Brain microvascular endothelial cell (primary cell): ENCODE results near the gene ITPK1.

Experiments
- DNase-seq: peaks from one replicate; pipeline ENCODE4 v3.0.0-alpha.2; 2020
- H3K27ac ChIP-seq: fragments of 250-450 bp; sonication (Bioruptor Pico); 2 replicates; pipeline ENCODE4 v1.5.1; 2020; ENCODE audit warnings: mild to moderate bottlenecking, moderate library complexity
- H3K27me3 ChIP-seq: fragments of 250-450 bp; sonication (Bioruptor Pico); replicated peaks from 2 replicates; pipeline ENCODE4 v1.5.1; 2020; ENCODE audit warnings: mild to moderate bottlenecking
- H3K36me3 ChIP-seq: fragments of 250-450 bp; sonication (Bioruptor Pico); replicated peaks from 2 replicates; pipeline ENCODE4 v1.5.1; 2020; ENCODE audit warnings: mild to moderate bottlenecking
- H3K4me3 ChIP-seq: 2 replicates; pipeline ENCODE4 v1.5.1; 2011; ENCODE audit warnings: low read depth, mild to moderate bottlenecking, control low read depth, low read length, moderate library complexity
- in situ Hi-C: cut with HindIII; loops from 2 replicates; pipeline ENCODE4 v1.10.0; 2017; ENCODE audit warnings: low sequenced_read_pairs, low pct_ligation_motif_present
- TF ChIP-seq, protein P1 (sequence below): IDR thresholded peaks from 2 replicates; pipeline ENCODE4 v1.5.1; 2011; ENCODE audit warnings: low read depth, mild to moderate bottlenecking, moderate library complexity, low read length, control low read depth, inconsistent platforms; ENCODE audit errors: missing control alignments

Gene ITPK1

DNA sequence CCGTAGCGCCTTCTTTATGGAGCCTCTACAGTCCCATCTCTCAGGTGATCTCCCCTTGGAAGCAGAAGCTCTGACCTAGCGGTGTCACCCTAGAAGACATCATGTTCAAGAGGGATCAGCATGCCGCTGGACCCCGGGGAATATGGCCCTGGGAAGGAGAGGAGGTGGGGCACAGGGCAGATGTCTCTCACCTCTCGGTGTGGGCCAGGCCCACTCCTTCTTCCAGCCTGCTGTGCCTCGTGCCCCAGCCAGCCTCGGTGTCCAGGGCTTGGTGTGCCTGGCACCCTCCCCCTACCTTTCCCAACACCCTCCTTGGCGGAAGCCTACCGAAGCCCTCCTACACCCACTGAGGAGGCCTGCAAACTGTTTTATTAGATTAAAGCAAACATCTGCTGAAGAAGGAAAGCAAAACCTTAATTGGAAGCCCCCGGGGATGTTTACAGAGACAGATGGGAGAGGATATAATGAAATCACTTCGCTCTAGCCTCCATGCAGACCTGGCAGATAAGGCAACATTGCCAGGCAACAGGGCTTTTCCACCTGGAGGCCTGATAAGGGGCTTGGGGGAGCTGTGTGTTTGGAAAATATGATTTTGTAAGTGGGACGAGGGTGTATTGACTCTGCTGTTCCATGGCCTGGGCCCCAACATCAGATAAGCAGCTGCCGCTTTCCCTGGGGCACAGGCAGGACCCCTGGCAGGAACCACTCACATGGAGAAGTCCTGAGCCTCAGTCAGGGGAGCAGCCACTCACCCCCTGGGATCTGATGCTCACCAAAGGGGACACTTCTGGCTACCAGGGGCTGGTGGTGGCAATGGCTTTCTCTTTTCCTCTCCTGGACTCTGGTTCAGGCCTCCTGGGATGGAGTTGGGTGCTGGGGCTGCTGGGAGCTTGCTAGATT lies 198.4 kb downstream of the ITPK1 start:
- Histone ChIP-seq H3K36me3 (no peaks in the 10 kb centered on the region), H3K27ac (no peak overlapping the region), H3K27me3 (peaks cover 7% of the 10 kb centered on the region), H3K4me3 (no peak overlapping the region)
- no peak for DNase-seq
- TF ChIP-seq, protein P1, sequence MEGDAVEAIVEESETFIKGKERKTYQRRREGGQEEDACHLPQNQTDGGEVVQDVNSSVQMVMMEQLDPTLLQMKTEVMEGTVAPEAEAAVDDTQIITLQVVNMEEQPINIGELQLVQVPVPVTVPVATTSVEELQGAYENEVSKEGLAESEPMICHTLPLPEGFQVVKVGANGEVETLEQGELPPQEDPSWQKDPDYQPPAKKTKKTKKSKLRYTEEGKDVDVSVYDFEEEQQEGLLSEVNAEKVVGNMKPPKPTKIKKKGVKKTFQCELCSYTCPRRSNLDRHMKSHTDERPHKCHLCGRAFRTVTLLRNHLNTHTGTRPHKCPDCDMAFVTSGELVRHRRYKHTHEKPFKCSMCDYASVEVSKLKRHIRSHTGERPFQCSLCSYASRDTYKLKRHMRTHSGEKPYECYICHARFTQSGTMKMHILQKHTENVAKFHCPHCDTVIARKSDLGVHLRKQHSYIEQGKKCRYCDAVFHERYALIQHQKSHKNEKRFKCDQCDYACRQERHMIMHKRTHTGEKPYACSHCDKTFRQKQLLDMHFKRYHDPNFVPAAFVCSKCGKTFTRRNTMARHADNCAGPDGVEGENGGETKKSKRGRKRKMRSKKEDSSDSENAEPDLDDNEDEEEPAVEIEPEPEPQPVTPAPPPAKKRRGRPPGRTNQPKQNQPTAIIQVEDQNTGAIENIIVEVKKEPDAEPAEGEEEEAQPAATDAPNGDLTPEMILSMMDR = no peak
- in situ Hi-C loops = no loop called here

GRCh38 chr14:92916201-92916600 lies 199.5 kb downstream of the ITPK1 start:
- in situ Hi-C loops = no loop called here
- no peak overlapping the region for H3K4me3 ChIP-seq
- H3K36me3 ChIP-seq = no peaks in the 10 kb centered on the region
- TF ChIP-seq, protein P1 = no peak
- no peak for DNase-seq
- peaks cover 2% of the 10 kb centered on the region for H3K27me3 ChIP-seq
- H3K27ac ChIP-seq = no peak overlapping the region

DNA sequence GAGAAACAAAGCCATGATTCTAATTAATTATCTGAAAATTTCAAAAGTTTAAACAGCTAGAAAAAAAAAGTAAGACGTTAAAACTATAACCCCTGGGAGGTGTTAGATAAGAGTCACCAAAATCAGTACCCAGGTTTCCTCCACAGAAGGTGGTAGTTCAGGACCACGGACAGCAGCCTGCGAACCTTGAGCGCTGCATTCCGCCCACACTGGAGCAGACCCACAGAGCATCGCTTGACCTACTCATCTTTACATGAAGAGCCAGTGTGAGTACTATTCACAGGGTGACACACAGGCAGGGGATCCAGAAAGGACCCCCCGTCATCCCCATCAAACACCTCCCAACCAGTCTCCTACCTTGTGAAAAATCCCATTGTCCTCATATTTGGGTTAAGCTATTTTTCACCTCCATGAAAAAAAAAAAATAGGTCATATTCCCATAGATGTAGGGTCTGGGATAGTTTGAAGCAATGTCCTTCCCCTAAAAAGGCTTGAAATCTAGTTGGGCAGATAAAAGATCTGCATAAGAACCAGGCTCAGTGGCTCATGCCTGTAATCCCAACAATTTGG lies 201.6 kb downstream of the ITPK1 start:
- H3K27me3 ChIP-seq = no peaks in the 10 kb centered on the region
- no peaks in the 10 kb centered on the region for H3K36me3 ChIP-seq
- H3K27ac ChIP-seq = no peak overlapping the region
- in situ Hi-C loops = no loop called here
- no peak overlapping the region for H3K4me3 ChIP-seq
- no peak for DNase-seq
- TF ChIP-seq, protein P1 = no peak

DNA sequence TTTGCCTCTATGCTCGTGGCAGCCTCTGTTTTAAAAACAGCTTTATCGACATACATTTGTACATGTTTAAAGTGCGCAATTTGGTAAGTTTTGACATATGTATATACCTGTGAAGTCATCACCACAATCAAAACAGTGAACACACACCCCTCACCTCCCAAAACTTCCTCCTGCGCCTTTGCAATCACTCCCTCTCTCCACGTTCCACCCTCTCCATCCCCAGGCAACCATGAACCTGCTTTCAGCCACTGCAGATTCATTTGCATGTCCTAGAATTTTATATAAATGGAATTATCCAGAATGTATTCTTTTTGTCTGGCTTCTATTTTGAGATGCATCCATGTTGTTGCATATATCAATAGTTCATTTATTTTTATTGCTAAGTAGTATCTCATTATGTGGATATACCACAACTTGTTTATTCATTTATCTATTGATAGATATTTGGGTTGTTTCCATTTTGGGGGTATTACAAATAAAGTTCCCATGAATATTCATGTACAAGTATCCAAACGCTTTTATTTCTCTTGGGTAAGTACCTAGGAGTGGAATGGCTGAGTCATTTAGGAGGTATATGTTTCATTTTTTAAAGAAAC lies 208.3 kb downstream of the ITPK1 start:
- H3K27me3 ChIP-seq = no peaks in the 10 kb centered on the region
- no peak overlapping the region for H3K27ac ChIP-seq
- no peaks in the 10 kb centered on the region for H3K36me3 ChIP-seq
- TF ChIP-seq, protein P1 = no peak
- no peak overlapping the region for H3K4me3 ChIP-seq
- no peak for DNase-seq
- in situ Hi-C loops = no loop called here

DNA sequence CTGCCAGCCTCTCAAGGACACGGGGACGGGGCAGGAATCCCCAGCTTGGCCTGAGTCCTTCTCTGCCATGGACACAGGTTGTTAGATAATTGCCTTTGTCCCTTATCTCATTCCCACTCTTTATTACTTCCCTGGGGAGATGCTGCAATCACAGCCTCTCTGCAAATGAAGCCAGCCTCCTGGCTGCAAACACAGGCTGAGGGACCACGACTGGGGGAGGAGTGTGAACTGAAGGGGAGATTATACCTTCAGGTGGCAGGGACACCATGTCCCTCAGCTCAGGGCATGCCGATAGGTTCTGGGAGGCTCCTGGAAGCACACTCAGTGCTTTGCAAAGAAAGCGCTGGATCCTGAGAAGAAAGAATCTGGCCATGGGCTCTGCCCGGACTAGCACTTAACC lies 208.9 kb downstream of the ITPK1 start:
- no peak for DNase-seq
- Histone ChIP-seq H3K27ac (no peak overlapping the region), H3K4me3 (no peak overlapping the region), H3K27me3 (no peaks in the 10 kb centered on the region), H3K36me3 (no peaks in the 10 kb centered on the region)
- in situ Hi-C loops = no loop called here
- TF ChIP-seq, protein P1 = no peak
